GM18867 (cell line): Measurements from ENCODE around the gene TBC1D21.

Experiments used
- ATAC-seq: cut with Tn5 transposase; IDR thresholded peaks from one replicate; pipeline ENCODE4 v1.9.1; 2021; ENCODE audit warnings: mild to moderate bottlenecking, moderate library complexity; ENCODE audit not compliant: unreplicated experiment

TBC1D21 gene

GRCh38 chr15:73873456-73873855 is at the start of gene TBC1D21:
TBC1D21 (plus strand) TSS chr15:73873564; CDS start chr15:73873710, 146 bp downstream.
- ATAC-seq: no peak

GRCh38 chr15:73826711-73827251 is 46.6 kb upstream of the TBC1D21 start:
- ATAC-seq: no peak

DNA sequence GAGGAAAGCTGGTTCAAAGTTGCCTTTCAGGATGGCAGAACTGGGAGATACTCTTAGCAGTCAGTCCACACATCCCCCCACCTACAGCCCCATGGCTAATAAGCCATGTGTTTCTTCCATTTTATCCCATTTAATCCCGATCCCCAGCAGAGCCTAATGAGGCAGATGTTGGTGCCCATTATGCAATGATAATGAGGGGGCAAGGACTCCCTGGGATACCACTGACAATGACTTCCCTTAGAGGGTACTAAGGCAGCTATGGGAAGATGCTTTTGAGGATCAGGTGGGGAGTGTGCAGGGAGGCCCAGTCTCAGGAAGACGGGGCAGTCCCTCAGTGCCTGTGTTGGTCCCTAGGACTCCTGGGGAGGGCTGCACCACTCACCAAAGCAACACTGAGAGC is 43.8 kb upstream of the TBC1D21 start:
- no peak for ATAC-seq

DNA sequence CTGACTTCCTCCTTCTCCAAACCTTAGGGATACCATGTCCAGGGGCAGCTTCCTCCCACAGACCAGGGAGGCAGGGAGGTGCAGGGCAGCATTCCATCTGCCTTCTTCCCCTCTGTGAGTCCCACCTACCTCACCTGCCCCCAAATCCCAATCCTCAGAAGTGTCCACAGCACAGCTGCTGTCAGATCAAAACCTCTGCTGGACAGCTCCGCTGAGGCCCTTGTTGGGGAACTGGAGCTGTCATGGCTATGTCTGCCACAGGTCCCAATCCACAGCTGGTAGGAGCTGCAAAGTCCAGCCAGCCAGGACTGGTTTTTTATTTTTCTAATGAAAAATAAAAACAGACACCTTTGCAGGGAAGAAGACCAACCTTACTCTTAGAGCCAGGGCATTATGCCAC is 40.7 kb upstream of the TBC1D21 start:
- no peak for ATAC-seq

DNA sequence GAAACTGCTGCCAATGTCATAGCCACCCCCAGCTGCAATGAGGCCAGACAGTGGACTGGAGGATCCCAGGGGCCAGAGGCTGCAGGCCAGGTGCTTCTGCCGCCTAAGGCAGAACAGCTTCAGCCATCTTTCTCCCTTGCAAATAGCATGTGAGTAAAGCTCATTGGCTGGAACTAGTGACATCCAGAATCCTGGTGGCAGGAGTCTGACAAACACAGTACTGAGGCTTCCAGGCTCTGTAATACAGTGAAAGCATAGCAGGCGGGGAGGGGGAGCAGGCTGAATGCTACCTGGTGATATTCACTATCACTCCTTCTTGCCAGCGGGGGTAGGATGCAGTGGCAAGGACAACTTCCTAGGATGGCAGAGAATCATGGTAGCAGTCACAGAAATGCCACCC is 36.5 kb upstream of the TBC1D21 start:
- ATAC-seq: no peak

GRCh38 chr15:73838831-73839426 is 34.4 kb upstream of the TBC1D21 start:
- no peak for ATAC-seq

- ATAC-seq: no peak
These were observed 33.5 kb upstream of the TBC1D21 start for GRCh38 chr15:73839699-73840377.

- ATAC-seq: no peak
These were observed 32.6 kb upstream of the TBC1D21 start for GRCh38 chr15:73840771-73841170.

- ATAC-seq: no peak
These were observed 31.3 kb upstream of the TBC1D21 start for GRCh38 chr15:73841756-73842725.

DNA sequence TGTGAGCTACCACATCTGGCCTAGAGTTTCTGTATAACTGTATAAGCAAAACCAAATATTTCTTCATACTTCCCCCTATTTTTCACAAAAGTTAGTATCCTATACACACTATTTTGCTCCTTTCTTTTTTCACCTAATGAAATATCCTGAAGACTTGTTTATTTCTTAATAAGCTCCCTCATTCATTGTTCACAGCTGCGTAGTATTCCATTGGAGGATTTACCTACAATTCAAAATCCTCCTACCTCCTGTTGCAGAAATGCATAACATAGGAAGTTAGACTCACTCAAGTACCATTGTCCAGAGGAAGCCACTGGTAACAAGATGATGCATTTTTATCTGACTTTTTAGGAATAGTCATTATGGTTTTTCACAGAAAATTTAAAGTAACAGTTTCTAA is 29.6 kb upstream of the TBC1D21 start:
- no peak for ATAC-seq

DNA sequence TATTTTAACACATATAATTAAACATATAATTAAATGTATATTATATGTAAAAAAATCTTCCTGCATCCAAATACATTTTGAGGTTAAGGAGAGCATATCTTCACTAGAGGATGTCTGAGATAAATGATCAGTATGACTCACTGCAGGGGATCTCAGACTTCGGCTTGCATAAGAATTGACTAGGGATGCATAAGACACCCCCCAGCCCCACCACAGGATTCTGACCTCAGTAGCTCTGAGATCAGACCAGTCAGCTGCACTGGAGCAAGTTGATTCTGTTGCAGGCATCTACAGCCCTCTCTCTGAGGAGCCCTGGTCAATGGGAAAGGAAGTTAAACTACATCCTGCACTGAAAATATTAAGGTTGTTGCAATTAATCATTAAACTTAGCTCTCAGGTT is 29.0 kb upstream of the TBC1D21 start:
- ATAC-seq: no peak

DNA sequence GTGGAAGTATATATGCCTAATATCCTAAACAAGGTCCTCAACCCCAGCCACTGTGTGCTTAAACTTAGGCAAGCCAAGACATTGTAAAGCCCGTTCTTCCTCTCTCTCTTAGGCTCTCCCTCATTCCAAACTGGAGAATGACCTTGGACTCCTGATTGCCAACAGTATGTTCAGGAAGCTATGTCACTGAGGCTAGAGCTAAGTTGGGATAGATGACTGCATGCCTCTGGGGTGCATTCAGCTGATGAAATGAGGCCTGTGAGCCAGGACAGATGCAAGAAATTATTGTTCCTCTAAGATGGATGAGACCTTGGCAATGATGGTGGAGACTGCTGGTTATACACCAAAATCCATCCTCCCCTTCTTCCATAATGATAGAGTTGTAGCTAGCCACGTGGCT is 27.9 kb upstream of the TBC1D21 start:
- no peak for ATAC-seq

GRCh38 chr15:73845907-73846306 is 27.5 kb upstream of the TBC1D21 start:
- no peak for ATAC-seq

DNA sequence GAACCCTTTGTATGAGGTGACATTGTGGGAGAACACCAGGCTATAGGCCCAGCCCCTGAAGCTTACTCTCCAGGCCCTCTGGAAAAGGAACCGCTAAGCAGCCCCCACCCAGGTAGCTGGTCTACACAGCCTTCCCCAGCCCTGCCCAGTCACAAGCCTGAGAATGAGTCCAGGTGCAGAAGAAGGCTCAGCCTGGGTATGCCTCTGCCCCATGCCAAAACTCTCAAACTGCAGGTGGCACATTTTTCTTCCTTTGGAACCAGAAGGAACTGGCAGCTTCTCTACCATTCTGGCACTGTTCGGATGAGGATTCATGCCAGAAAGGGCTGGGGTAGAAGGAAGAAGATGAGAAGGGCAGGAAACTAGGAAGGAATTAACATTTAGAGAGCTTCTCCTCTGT is 23.7 kb upstream of the TBC1D21 start:
- ATAC-seq: no peak

GRCh38 chr15:73850228-73850627 is 23.1 kb upstream of the TBC1D21 start:
- no peak for ATAC-seq

- no peak for ATAC-seq
These were observed 21.7 kb upstream of the TBC1D21 start for GRCh38 chr15:73851689-73852088.

DNA sequence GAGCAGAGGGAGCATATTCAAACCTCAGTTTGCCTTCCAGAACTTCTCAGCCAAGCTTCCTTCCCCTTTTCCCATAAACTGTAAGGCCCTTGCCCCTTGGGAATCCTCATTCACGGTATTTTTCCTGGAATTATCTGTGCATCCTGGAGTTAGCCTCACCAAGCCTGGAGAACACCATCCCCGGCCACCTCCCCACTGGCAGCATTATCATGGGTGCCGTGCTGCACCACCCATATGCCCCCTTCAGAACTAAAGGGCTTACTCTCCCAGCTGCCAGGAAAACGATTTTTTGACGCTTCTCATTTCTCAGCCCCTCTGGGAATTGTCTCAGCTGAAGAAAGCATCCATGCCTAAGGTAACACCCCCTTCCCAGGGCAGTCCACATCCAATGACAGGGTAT is 20.9 kb upstream of the TBC1D21 start:
- ATAC-seq: no peak

DNA sequence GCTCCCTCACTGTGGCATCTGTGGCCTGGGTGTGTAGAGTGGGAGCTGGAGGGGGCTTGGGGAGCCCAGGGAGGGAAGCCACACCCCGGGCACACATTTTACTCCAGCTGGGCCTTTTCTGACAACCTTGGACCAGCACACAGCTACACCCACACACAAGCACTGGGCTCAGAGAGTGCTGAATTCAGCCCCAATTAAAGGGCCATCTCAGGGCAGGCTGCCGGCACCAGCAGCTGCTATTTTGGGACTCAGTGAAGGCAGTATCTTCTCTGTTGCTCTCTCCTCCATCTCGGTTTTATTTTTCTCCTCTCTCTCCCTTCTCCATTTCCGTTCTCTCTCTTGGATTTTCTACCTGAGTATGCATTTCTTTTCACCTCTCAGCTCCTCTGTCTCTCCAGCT is 19.1 kb upstream of the TBC1D21 start:
- ATAC-seq: no peak

DNA sequence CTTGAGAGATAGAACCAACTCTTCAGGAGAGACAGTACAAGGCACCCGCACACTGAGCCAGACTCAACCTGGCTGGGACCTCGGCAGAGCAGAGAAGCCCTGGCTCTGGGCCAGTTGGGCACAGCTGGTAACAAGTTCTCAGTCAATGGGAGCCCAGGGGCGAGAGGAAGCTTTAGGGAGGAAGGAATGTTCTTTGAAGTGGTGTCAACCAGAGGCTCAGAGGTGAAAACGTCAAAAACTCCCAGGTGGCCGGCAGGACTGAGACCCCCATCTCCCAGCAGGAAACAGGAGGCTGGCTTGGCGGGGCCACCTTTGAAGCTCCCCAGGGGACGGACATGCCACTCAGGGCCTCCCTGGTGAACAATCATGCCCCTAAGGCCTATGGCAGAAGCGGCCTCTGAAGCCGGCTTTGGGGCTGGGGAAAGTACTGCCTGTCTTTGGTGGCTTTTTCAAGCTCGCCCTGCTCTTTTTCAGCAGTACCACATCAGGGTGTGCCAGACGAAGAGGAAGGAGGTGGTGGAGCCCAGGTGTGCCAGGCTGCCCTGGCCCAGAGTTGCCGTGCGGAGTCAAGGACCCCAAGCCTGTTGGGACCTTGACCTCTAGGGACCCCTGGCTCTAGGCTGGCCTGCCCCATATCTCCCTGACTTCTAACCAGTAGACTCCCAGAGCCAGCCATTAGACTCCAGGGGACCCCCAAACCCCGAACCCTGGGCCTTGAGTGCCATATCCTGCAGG is 16.7 kb upstream of the TBC1D21 start:
- ATAC-seq: no peak

- ATAC-seq: no peak
These were observed 16.0 kb upstream of the TBC1D21 start for GRCh38 chr15:73857193-73857920.
